Psoas muscle (tissue), 8 donors: Measurements from ENCODE around the gene GPR152. TPM values are rescaled to one million over a fixed set of nuclear protein-coding genes. Genes with fewer than 3 reads are reported as not detected.
"Not testable (repeated sequence)": the region's sequence is repeated elsewhere in the genome, so short reads cannot be mapped to it uniquely, and the experiment has no call there.

Experiments
- ATAC-seq, 4 donors: fragments of 200-7000 bp; cut with Tn5 transposase; one replicate each; pipeline ENCODE4 v1.9.1; 2020; ENCODE audit warnings: moderate library complexity in 3 of 4, mild to moderate bottlenecking in 2 of 4
- DNase-seq, 2 donors: peaks; one replicate each; pipeline ENCODE4 v3.0.0-alpha.2; 2020
- H3K27ac ChIP-seq: fragments of 200-600 bp; one replicate; pipeline ENCODE4 v1.8.0; 2022
- H3K27me3 ChIP-seq, 3 donors: fragments of 200-600 bp in 1 of 3; one replicate each; pipeline versions ENCODE4 v1.6.1 to v1.8.0; 2013 to 2022; ENCODE audit warnings: low read length in 2 of 3, mild to moderate bottlenecking in 2 of 3, moderate library complexity in 1 of 3; ENCODE audit not compliant: insufficient read depth in 3 of 3
- H3K36me3 ChIP-seq, 2 donors: fragments of 200-600 bp in 1 of 2; one replicate each; pipeline versions ENCODE4 v1.6.1 to v1.8.0; 2013 to 2022; ENCODE audit warnings: low read depth in 1 of 2, mild to moderate bottlenecking in 1 of 2, moderate library complexity in 1 of 2; ENCODE audit not compliant: insufficient read depth in 1 of 2
- H3K4me1 ChIP-seq: fragments of 200-600 bp; one replicate; pipeline ENCODE4 v1.8.0; 2022
- H3K4me3 ChIP-seq: fragments of 200-600 bp; one replicate; pipeline ENCODE4 v1.8.0; 2022; ENCODE audit warnings: mild to moderate bottlenecking
- H3K9me3 ChIP-seq: fragments of 200-600 bp; one replicate; pipeline ENCODE4 v1.8.0; 2022
- WGBS, 3 donors: extraction: QIAGEN DNeasy Blood & Tissue Kit; methylation state at CpG; one replicate each; pipeline versions ENCODE4 v1.1.6 to v1.1.7; 2013; 5-methylcytosine and 5-hydroxymethylcytosine counted together
- intact Hi-C, 2 donors: fragments of 100-400 bp; cut with DNase I; formaldehyde crosslinking; loops; one replicate each; pipeline versions ENCODE4 v1.11.0 to v1.14.2; 2022
- polyA plus RNA-seq, 3 donors: library from polyadenylated mRNA; stranded (reverse); fragments of 200-250 nt; gene quantifications; one replicate each; pipeline ENCODE4 v1.2.3, GENCODE V29; 2013
- total RNA-seq, 4 donors: library from RNA; stranded (reverse); fragmentation: NEBNext Ultra II Directional in 2 of 4; extraction: Animal tissue kit (Norgen Biotek cat#: 25700) in 2 of 4; gene quantifications; one replicate each; pipeline versions ENCODE4 v1.2.1 to v1.2.4, GENCODE V29; 2021 to 2023
- TF ChIP-seq, protein P1 (sequence below): fragments of 200-600 bp; IDR thresholded peaks from one replicate; pipeline ENCODE4 v1.8.0; 2022; ENCODE audit warnings: antibody characterized with exemption
- donor health status: healthy with polysubstance abuse.
- donor health status: DM: no; HTN: no; CAD: no; lungs with moderate emphysema.
- donor health status: Bipolar disorder and iron deficiency.
- donor health status: healthy.
- donor health status: DM: yes; HTN: yes; CAD: no.
- donor health status: DM: no; HTN: no; CAD: no.
- donor health status: DM: no; HTN: no; CAD: no.
- donor health status: DM: yes; HTN: yes; CAD: no.

Gene GPR152
- total and polyA plus RNA-seq, 7 donors = 0.19 TPM; not detected in 6

GRCh38 chr11:67405688-67406339 lies 46.7 kb downstream of the GPR152 start:
- TF ChIP-seq, protein P1, sequence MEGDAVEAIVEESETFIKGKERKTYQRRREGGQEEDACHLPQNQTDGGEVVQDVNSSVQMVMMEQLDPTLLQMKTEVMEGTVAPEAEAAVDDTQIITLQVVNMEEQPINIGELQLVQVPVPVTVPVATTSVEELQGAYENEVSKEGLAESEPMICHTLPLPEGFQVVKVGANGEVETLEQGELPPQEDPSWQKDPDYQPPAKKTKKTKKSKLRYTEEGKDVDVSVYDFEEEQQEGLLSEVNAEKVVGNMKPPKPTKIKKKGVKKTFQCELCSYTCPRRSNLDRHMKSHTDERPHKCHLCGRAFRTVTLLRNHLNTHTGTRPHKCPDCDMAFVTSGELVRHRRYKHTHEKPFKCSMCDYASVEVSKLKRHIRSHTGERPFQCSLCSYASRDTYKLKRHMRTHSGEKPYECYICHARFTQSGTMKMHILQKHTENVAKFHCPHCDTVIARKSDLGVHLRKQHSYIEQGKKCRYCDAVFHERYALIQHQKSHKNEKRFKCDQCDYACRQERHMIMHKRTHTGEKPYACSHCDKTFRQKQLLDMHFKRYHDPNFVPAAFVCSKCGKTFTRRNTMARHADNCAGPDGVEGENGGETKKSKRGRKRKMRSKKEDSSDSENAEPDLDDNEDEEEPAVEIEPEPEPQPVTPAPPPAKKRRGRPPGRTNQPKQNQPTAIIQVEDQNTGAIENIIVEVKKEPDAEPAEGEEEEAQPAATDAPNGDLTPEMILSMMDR = no peak
- Histone ChIP-seq H3K27me3 (peaks cover 0 to 30% (median 9%) of the 10 kb centered on the region in 3 donors), H3K27ac (no peak overlapping the region), H3K4me1 (peaks cover 5% of the 10 kb centered on the region), H3K9me3 (no peaks in the 10 kb centered on the region), H3K36me3 (no peaks in the 10 kb centered on the region), H3K4me3 (no peak overlapping the region)
- ATAC-seq (no peak), DNase-seq (no peak)
- intact Hi-C loops = no loop called here
- WGBS, 3 donors = 89 to 93% (median 89%) methylated on average over 9 of the region's 9 CpGs

GRCh38 chr11:67405196-67405567 lies 47.3 kb downstream of the GPR152 start:
- Histone ChIP-seq H3K36me3 (peaks cover 0 to 6% of the 10 kb centered on the region in 2 donors), H3K4me1 (peaks cover 11% of the 10 kb centered on the region), H3K9me3 (no peaks in the 10 kb centered on the region), H3K27ac (no peak overlapping the region), H3K4me3 (no peak overlapping the region), H3K27me3 (peaks cover 0 to 24% (median 7%) of the 10 kb centered on the region in 3 donors)
- ATAC-seq (no peak), DNase-seq (no peak)
- 86 to 95% (median 89%) methylated on average over 6 of the region's 6 CpGs for WGBS, 3 donors
- TF ChIP-seq, protein P1 = no peak
- intact Hi-C loops = no loop called here

DNA sequence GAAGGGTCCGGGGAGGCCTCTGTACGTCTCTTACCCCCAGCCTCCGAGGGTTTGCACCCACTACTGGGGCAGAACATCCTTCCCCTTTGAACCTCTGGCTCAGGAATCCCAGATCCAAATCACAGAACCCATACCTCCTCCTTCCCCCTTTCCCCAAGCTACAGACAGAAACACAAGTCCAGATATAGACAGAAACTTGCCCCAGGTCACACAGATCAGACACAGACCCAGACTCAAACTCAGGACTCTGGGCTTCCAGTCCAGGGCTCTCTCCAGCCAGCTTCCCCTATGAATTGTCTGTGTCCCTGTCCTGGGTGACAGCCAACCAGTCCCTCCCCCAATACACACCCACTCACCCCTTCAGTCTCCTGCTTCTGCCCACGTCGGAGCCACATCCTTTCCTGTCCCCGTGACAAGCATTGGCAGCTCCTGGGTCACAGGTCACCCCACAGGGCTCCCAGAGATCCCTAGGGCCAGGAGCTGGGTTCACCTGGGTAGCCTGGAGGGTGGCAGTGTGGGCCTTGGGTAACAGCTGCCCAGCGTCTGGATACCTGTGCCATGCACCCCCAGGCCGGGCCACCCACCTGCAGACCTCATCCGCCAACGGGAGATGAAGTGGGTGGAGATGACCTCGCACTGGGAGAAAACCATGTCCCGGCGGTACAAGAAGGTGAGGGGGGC lies 47.9 kb downstream of the GPR152 start:
- no peak overlapping the region for H3K4me3 ChIP-seq
- WGBS, 3 donors = 72 to 80% (median 74%) methylated on average over 13 of the region's 13 CpGs
- no peak for ATAC-seq
- TF ChIP-seq, protein P1 = no peak
- no peaks in the 10 kb centered on the region for H3K9me3 ChIP-seq
- H3K27me3 ChIP-seq = peaks cover 0 to 19% (median 4%) of the 10 kb centered on the region in 3 donors
- DNase-seq = no peak
- H3K4me1 ChIP-seq = peaks cover 16% of the 10 kb centered on the region
- H3K27ac ChIP-seq = no peak overlapping the region
- intact Hi-C loops = loop anchor here (5.0 kb wide), 1 partner anchor 63 kb away; the partner anchor contains the start of gene TMEM134 (in 2 of the 2)
- H3K36me3 ChIP-seq = peaks cover 0 to 11% of the 10 kb centered on the region in 2 donors

DNA sequence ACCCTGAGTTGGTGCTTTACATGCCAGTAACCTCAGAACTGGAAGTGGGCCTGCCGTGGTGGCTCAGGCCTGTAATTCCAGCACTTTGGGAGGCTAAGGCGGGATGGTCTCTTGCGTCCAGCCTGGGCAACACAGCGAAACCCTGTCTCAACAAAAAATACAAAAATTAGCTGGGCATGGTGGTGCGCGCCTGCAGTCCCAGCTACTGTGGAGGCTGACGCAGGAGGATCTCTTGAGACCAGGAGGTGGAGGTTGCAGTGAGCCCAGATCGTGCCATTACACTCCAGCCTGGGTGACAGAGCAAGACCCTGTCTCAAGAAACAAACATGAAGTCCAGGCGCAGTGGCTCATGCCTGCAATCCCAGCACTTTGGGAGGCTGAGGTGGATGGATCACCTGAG lies 49.4 kb downstream of the GPR152 start:
- H3K27ac ChIP-seq = peak overlapping the region; percentile 95
- not testable (repeated sequence) for H3K9me3 ChIP-seq, ATAC-seq, H3K4me3 ChIP-seq, H3K27me3 ChIP-seq, DNase-seq
- WGBS, 3 donors = 97 to 98% (median 98%) methylated on average over 9 of the region's 9 CpGs
- intact Hi-C loops = loop anchor here (2.0 to 5.0 kb wide), 2 partner anchors 16 to 64 kb away; partner anchors contain the start of gene TMEM134 (in 2 of the 2)
- peaks cover 0 to 27% of the 10 kb centered on the region in 2 donors for H3K36me3 ChIP-seq
- peaks cover 29% of the 10 kb centered on the region for H3K4me1 ChIP-seq

- Histone ChIP-seq H3K4me1 (peaks cover 32% of the 10 kb centered on the region), H3K27ac (peak overlapping the region; percentile 95)
- intact Hi-C loops = loop anchor here (2.0 to 5.0 kb wide), 2 partner anchors 16 to 65 kb away; partner anchors contain the start of gene TMEM134 (in 2 of the 2)
Measured at GRCh38 chr11:67402192-67402839, 50.2 kb downstream of the GPR152 start.

More at GRCh38 chr11:67402192-67402839, 50.2 kb downstream of the GPR152 start:
- H3K27me3 ChIP-seq, DNase-seq, H3K9me3 ChIP-seq, ATAC-seq: not testable (repeated sequence)
- peaks cover 0 to 34% of the 10 kb centered on the region in 2 donors for H3K36me3 ChIP-seq
- WGBS, 3 donors = 45 to 53% (median 50%) methylated on average over 19 of the region's 19 CpGs
- peak overlapping the region; percentile 99 for H3K4me3 ChIP-seq
